ENCODE data around the gene MSH5.
"Not testable (repeated sequence)": the region's sequence is repeated elsewhere in the genome, so short reads cannot be mapped to it uniquely, and the experiment has no call there.

The MSH5 gene

GRCh38 chr6:31797588-31797987, 57.8 kb downstream of the MSH5 start:
- no peak for TF ChIP-seq CTCF (IDR thresholded peaks at IDR 0.05; ENCODE audit: low read depth, low read length)
- TF ChIP-seq MYC (IDR thresholded peaks at IDR 0.05; ENCODE audit: low read depth, low read length) = no peak
- TF ChIP-seq MAX (IDR thresholded peaks at IDR 0.05; ENCODE audit: low read depth, low read length) = no peak
- TF ChIP-seq POLR2A (IDR thresholded peaks at IDR 0.05; ENCODE audit: extremely low read depth, insufficient read length) = no peak
- no peak for DNase-seq (ENCODE audit: low read depth)
- H3K4me3 ChIP-seq (ENCODE audit: low read depth, low read length) = no peak overlapping the region

GRCh38 chr6:31799781-31800180, 60.0 kb downstream of the MSH5 start:
- no peak for TF ChIP-seq MYC (IDR thresholded peaks at IDR 0.05; ENCODE audit: low read depth, low read length)
- TF ChIP-seq POLR2A (IDR thresholded peaks at IDR 0.05; ENCODE audit: extremely low read depth, insufficient read length) = no peak
- no peak for TF ChIP-seq CTCF (IDR thresholded peaks at IDR 0.05; ENCODE audit: low read depth, low read length)
- TF ChIP-seq MAX (IDR thresholded peaks at IDR 0.05; ENCODE audit: low read depth, low read length) = no peak
- no peak for DNase-seq (ENCODE audit: low read depth)
- no peak overlapping the region for H3K4me3 ChIP-seq (ENCODE audit: low read depth, low read length)

- not testable (repeated sequence) for DNase-seq (ENCODE audit: low read depth); H3K4me3 ChIP-seq (ENCODE audit: low read depth, low read length)
Observed at GRCh38 chr6:31801031-31801927, 61.5 kb downstream of the MSH5 start.

- H3K4me3 ChIP-seq (ENCODE audit: low read depth, low read length) = peak overlapping the region; percentile 88
- TF ChIP-seq POLR2A (IDR thresholded peaks at IDR 0.05; ENCODE audit: extremely low read depth, insufficient read length) (no peak), MAX (IDR thresholded peaks at IDR 0.05; ENCODE audit: low read depth, low read length) (no peak), CTCF (IDR thresholded peaks at IDR 0.05; ENCODE audit: low read depth, low read length) (no peak), MYC (IDR thresholded peaks at IDR 0.05; ENCODE audit: low read depth, low read length) (no peak)
- no peak for DNase-seq (ENCODE audit: low read depth)
Observed at GRCh38 chr6:31805939-31806469, 66.2 kb downstream of the MSH5 start.

- DNase-seq (ENCODE audit: low read depth) = peak; percentile 97
- peak; percentile 82 for TF ChIP-seq MYC (IDR thresholded peaks at IDR 0.05; ENCODE audit: low read depth, low read length)
- peak; percentile 24 for TF ChIP-seq CTCF (IDR thresholded peaks at IDR 0.05; ENCODE audit: low read depth, low read length)
- TF ChIP-seq MAX (IDR thresholded peaks at IDR 0.05; ENCODE audit: low read depth, low read length) = peak; percentile 78
- peak; percentile 92 for TF ChIP-seq POLR2A (IDR thresholded peaks at IDR 0.05; ENCODE audit: extremely low read depth, insufficient read length)
- peak within 1 kb of the TSS; percentile 88 for H3K4me3 ChIP-seq (ENCODE audit: low read depth, low read length)
Observed at GRCh38 chr6:31806470-31807272, 66.9 kb downstream of the MSH5 start, which contains the start of gene LSM2. TSS of gene LSM2 (minus strand) at chr6:31806966. CDS start at chr6:31806757, 209 bp downstream.

GRCh38 chr6:31808599-31808998, 68.8 kb downstream of the MSH5 start:
- DNase-seq (ENCODE audit: low read depth); H3K4me3 ChIP-seq (ENCODE audit: low read depth, low read length): not testable (repeated sequence)

All from NB4 (cell line).